A549 (cell line): ENCODE results near the gene RNF217.
"Not testable (repeated sequence)": the region's sequence is repeated elsewhere in the genome, so short reads cannot be mapped to it uniquely, and the experiment has no call there.

ENCODE experiments used
- MAFK ChIP-seq: fragments of 450-650 bp; IDR thresholded peaks from 2 replicates; pipeline ENCODE4 v1.6.1; 2014; ENCODE audit not compliant: partially characterized antibody
- PBX3 ChIP-seq: IDR thresholded peaks from 2 replicates; pipeline ENCODE4 v1.6.1; 2012

- TF ChIP-seq PBX3, MAFK: not testable (repeated sequence)
These were observed 112.8 kb downstream of the RNF217 start for GRCh38 chr6:125075073-125075472.
